ENCODE measurements around the gene OBP2A.

DNA sequence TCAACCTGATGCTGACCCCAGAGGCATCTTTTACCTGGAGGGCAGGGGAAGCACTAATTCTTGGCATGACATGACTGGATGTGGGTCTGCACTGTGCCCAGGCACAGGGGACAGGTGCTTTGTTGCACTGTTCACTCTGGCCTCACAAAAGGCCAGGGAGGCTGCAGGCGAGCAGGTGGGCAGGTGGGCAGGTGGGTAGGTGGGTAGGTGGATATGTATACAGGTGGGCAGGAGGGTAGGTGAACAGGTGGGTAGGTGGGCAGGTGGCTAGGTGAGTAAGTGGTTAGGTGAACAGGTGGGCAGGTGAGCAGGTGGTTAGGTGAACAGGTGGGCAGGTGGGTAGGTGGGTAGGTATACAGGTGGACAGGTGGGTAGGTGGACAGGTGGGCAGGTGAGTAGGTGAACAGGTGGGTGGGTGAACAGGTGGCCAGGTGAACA is 17.1 kb downstream of the OBP2A start:
- TF ChIP-seq TAF1 (IDR thresholded peaks at IDR 0.05; ENCODE audit: borderline replicate concordance, insufficient read depth, low read length) (no peak), POLR2AphosphoS5 (IDR thresholded peaks at IDR 0.05; ENCODE audit: low read depth, low read length) (no peak)
- TF ChIP-seq, protein P1, sequence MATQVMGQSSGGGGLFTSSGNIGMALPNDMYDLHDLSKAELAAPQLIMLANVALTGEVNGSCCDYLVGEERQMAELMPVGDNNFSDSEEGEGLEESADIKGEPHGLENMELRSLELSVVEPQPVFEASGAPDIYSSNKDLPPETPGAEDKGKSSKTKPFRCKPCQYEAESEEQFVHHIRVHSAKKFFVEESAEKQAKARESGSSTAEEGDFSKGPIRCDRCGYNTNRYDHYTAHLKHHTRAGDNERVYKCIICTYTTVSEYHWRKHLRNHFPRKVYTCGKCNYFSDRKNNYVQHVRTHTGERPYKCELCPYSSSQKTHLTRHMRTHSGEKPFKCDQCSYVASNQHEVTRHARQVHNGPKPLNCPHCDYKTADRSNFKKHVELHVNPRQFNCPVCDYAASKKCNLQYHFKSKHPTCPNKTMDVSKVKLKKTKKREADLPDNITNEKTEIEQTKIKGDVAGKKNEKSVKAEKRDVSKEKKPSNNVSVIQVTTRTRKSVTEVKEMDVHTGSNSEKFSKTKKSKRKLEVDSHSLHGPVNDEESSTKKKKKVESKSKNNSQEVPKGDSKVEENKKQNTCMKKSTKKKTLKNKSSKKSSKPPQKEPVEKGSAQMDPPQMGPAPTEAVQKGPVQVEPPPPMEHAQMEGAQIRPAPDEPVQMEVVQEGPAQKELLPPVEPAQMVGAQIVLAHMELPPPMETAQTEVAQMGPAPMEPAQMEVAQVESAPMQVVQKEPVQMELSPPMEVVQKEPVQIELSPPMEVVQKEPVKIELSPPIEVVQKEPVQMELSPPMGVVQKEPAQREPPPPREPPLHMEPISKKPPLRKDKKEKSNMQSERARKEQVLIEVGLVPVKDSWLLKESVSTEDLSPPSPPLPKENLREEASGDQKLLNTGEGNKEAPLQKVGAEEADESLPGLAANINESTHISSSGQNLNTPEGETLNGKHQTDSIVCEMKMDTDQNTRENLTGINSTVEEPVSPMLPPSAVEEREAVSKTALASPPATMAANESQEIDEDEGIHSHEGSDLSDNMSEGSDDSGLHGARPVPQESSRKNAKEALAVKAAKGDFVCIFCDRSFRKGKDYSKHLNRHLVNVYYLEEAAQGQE (IDR thresholded peaks at IDR 0.05; ENCODE audit: insufficient read depth in 1 of 2, low read depth in 2 of 2, low read length in 2 of 2) = no peak

All from PFSK-1 (cell line).